Gastrocnemius medialis (tissue), 4 donors: ENCODE data around the gene TAF3.

Experiments used
- POLR2A ChIP-seq, 2 donors: fragments of 450-650 bp; IDR thresholded peaks; one replicate each; pipeline ENCODE4 v1.6.1; 2017; ENCODE audit warnings: antibody characterized with exemption in 2 of 2, mild to moderate bottlenecking in 2 of 2, moderate library complexity in 2 of 2
- TF ChIP-seq, protein P1 (sequence below), 5 experiments: fragments of 450-650 bp in 3 of 5; fragments of 200-600 bp in 2 of 5; sonication (generic) in 2 of 5; IDR thresholded peaks in 4 of 5; conservative IDR thresholded peaks in 1 of 5; 1 replicate in 4 of 5; 2 replicates in 1 of 5; pipeline ENCODE4 v1.5.1; 2016 to 2019; ENCODE audit warnings: antibody characterized with exemption in 5 of 5, mild to moderate bottlenecking in 3 of 5, moderate library complexity in 3 of 5

DNA sequence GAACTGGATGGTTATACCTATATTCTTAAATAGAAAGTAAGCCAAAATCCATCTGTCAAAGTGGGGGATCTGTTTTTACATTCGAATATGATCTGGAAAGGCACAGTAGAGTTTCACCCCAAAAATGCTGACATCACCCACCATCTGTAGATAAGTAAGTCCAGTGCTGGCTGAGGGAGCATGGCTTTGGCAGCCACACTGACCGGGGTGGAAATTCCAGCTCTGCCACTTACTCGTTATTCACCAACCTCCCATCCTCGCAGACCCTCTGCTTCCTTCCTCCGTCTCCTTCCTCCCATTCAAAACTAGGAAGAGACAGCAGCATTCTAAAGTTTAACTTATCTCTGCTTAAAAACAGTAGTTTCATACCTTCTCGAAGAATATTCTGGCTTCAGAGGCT is 151.3 kb downstream of the TAF3 start:
- TF ChIP-seq, protein P1, sequence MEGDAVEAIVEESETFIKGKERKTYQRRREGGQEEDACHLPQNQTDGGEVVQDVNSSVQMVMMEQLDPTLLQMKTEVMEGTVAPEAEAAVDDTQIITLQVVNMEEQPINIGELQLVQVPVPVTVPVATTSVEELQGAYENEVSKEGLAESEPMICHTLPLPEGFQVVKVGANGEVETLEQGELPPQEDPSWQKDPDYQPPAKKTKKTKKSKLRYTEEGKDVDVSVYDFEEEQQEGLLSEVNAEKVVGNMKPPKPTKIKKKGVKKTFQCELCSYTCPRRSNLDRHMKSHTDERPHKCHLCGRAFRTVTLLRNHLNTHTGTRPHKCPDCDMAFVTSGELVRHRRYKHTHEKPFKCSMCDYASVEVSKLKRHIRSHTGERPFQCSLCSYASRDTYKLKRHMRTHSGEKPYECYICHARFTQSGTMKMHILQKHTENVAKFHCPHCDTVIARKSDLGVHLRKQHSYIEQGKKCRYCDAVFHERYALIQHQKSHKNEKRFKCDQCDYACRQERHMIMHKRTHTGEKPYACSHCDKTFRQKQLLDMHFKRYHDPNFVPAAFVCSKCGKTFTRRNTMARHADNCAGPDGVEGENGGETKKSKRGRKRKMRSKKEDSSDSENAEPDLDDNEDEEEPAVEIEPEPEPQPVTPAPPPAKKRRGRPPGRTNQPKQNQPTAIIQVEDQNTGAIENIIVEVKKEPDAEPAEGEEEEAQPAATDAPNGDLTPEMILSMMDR (IDR thresholded peaks at IDR 0.05 in 4 of 5, conservative IDR thresholded peaks at IDR 0.05 in 1 of 5) = no peak
- TF ChIP-seq POLR2A (IDR thresholded peaks at IDR 0.05) = no peak
